Upper lobe of left lung (tissue), 6 donors: ENCODE data around the gene DAGLB. TPM values are rescaled to one million over a fixed set of nuclear protein-coding genes. Genes with fewer than 3 reads are reported as not detected.
"Not testable (repeated sequence)": the region's sequence is repeated elsewhere in the genome, so short reads cannot be mapped to it uniquely, and the experiment has no call there.

Experiments used
- ATAC-seq, 2 donors: fragments of 200-7000 bp; cut with Tn5 transposase; one replicate each; pipeline ENCODE4 v1.9.1; 2022; ENCODE audit warnings: mild to moderate bottlenecking in 2 of 2, moderate library complexity in 2 of 2; ENCODE audit not compliant: low FRiP score in 2 of 2
- DNase-seq, 2 donors: peaks; one replicate each; pipeline ENCODE4 v3.0.0-alpha.2; 2019 to 2020
- H3K27ac ChIP-seq, 4 donors: fragments of 200-600 bp; sonication (generic); one replicate each; pipeline ENCODE4 v1.5.1; 2016 to 2019
- H3K27me3 ChIP-seq, 4 donors: fragments of 200-600 bp; sonication (generic); one replicate each; pipeline ENCODE4 v1.5.1; 2017 to 2019
- H3K36me3 ChIP-seq, 4 donors: fragments of 200-600 bp; sonication (generic); one replicate each; pipeline ENCODE4 v1.5.1; 2016 to 2019
- H3K4me1 ChIP-seq, 4 donors: fragments of 200-600 bp; sonication (generic); one replicate each; pipeline ENCODE4 v1.5.1; 2018 to 2019
- H3K4me3 ChIP-seq, 4 donors: fragments of 200-600 bp; sonication (generic); one replicate each; pipeline ENCODE4 v1.5.1; 2017 to 2019; ENCODE audit warnings: mild to moderate bottlenecking in 2 of 4, moderate library complexity in 1 of 4
- H3K9me3 ChIP-seq, 4 donors: fragments of 200-600 bp; sonication (generic); one replicate each; pipeline ENCODE4 v1.5.1; 2018 to 2019
- EP300 ChIP-seq, 4 donors: sonication (generic); formaldehyde crosslinking; IDR thresholded peaks; one replicate each; pipeline ENCODE4 v1.5.1; 2017; ENCODE audit warnings: antibody characterized with exemption in 4 of 4, control low read depth in 2 of 4
- POLR2A ChIP-seq, 4 donors: fragments of 450-650 bp; IDR thresholded peaks; one replicate each; pipeline ENCODE4 v1.5.1; 2016 to 2017; ENCODE audit warnings: antibody characterized with exemption in 4 of 4, mild to moderate bottlenecking in 2 of 4
- POLR2AphosphoS5 ChIP-seq, 2 donors: sonication (generic); formaldehyde crosslinking; IDR thresholded peaks; one replicate each; pipeline ENCODE4 v1.5.1; 2017; ENCODE audit warnings: antibody characterized with exemption in 2 of 2
- WGBS, 2 donors: methylation state at CpG; one replicate each; pipeline ENCODE4 v1.1.5; 2017 to 2018; 5-methylcytosine and 5-hydroxymethylcytosine counted together
- total RNA-seq, 6 donors: library from RNA; depleted of rRNA in 4 of 6; stranded (reverse); fragments of >200 nt in 4 of 6; gene quantifications; one replicate each; pipeline versions ENCODE4 v1.1.0 to v1.2.1, GENCODE V29; 2016 to 2021
- TF ChIP-seq, protein P1 (sequence below), 6 experiments: fragments of 450-650 bp in 4 of 6; fragments of 200-600 bp in 2 of 6; sonication (generic) in 2 of 6; IDR thresholded peaks; one replicate each; pipeline ENCODE4 v1.5.1; 2016 to 2019; ENCODE audit warnings: antibody characterized with exemption in 6 of 6
- donor health status: DM: no; HTN: no; CAD: no; lungs with moderate emphysema.
- donor health status: DM: no; HTN: yes; CAD: no; lungs with severe emphysema.

Gene DAGLB
- total RNA-seq, 6 donors from 2014 or later, result 26.6 to 53.8 (median 36.7) TPM

DNA sequence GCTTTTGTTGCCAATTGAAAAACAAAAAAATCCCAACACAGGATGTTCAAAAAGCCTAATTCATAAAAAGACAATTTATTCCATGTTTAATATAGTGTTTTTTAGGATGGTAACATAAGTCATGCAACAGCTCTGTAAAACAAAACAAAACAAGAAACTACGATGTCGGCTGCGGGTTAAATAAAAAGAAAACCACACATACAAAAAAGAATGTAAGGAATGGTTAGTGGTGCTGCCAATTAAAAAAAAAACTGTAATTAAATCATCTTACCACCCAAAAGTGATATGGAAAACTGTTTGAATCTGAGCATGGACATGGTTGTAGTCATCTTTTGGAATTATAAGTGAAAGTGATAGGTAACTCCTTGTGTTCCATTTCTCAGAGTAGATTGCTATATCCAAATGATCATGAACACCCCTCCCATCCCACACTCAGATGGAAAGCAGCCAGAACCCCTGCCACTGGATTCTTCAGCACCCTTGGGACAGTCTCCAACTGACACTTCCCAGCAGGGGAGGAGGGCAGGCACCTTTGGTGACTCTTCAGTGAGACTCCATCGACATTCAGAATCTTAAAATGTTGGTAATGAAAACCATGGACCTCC, 14.3 kb upstream of the DAGLB start:
- no peaks in the 10 kb centered on the region for H3K9me3 ChIP-seq
- H3K4me1 ChIP-seq, result no peaks in the 10 kb centered on the region
- ATAC-seq (no peak), DNase-seq (no peak)
- H3K36me3 ChIP-seq, result peaks cover 14 to 64% (median 46%) of the 10 kb centered on the region in 4 donors
- no peak overlapping the region for H3K4me3 ChIP-seq
- no peaks in the 10 kb centered on the region for H3K27me3 ChIP-seq
- H3K27ac ChIP-seq, result no peak overlapping the region
- TF ChIP-seq POLR2AphosphoS5 (IDR thresholded peaks at IDR 0.05) (no peak), EP300 (IDR thresholded peaks at IDR 0.05) (no peak), POLR2A (IDR thresholded peaks at IDR 0.05) (no peak)
- TF ChIP-seq, protein P1, sequence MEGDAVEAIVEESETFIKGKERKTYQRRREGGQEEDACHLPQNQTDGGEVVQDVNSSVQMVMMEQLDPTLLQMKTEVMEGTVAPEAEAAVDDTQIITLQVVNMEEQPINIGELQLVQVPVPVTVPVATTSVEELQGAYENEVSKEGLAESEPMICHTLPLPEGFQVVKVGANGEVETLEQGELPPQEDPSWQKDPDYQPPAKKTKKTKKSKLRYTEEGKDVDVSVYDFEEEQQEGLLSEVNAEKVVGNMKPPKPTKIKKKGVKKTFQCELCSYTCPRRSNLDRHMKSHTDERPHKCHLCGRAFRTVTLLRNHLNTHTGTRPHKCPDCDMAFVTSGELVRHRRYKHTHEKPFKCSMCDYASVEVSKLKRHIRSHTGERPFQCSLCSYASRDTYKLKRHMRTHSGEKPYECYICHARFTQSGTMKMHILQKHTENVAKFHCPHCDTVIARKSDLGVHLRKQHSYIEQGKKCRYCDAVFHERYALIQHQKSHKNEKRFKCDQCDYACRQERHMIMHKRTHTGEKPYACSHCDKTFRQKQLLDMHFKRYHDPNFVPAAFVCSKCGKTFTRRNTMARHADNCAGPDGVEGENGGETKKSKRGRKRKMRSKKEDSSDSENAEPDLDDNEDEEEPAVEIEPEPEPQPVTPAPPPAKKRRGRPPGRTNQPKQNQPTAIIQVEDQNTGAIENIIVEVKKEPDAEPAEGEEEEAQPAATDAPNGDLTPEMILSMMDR (IDR thresholded peaks at IDR 0.05), result no peak
- WGBS, 2 donors, result 82 to 97% methylated on average over 4 of the region's 4 CpGs

- no peak overlapping the region for H3K27ac ChIP-seq
- H3K27me3 ChIP-seq, result no peaks in the 10 kb centered on the region
- no peaks in the 10 kb centered on the region for H3K9me3 ChIP-seq
- no peak overlapping the region for H3K4me3 ChIP-seq
- ATAC-seq, result no peak
- DNase-seq, result no peak
- H3K4me1 ChIP-seq, result no peaks in the 10 kb centered on the region
- no peak for TF ChIP-seq EP300 (IDR thresholded peaks at IDR 0.05)
- no peak for TF ChIP-seq POLR2A (IDR thresholded peaks at IDR 0.05)
- TF ChIP-seq, protein P1 (IDR thresholded peaks at IDR 0.05), result no peak
- no peak for TF ChIP-seq POLR2AphosphoS5 (IDR thresholded peaks at IDR 0.05)
- H3K36me3 ChIP-seq, result peaks cover 14 to 54% (median 37%) of the 10 kb centered on the region in 4 donors
- WGBS, 2 donors, result 89 to 95% methylated on average over 10 to 11 of the region's 11 CpGs
These were observed 13.3 kb upstream of the DAGLB start for GRCh38 chr7:6460990-6461584.

GRCh38 chr7:6460303-6460702, 12.5 kb upstream of the DAGLB start:
- Histone ChIP-seq H3K27ac (no peak overlapping the region), H3K4me1 (no peaks in the 10 kb centered on the region), H3K9me3 (no peaks in the 10 kb centered on the region), H3K27me3 (no peaks in the 10 kb centered on the region), H3K36me3 (peaks cover 7 to 46% (median 29%) of the 10 kb centered on the region in 4 donors), H3K4me3 (no peak overlapping the region)
- DNase-seq (no peak), ATAC-seq (no peak)
- TF ChIP-seq EP300 (IDR thresholded peaks at IDR 0.05) (no peak), POLR2AphosphoS5 (IDR thresholded peaks at IDR 0.05) (no peak)
- 74 to 86% methylated on average over 6 of the region's 6 CpGs for WGBS, 2 donors

GRCh38 chr7:6458676-6459075, 10.9 kb upstream of the DAGLB start:
- DNase-seq, result not testable (repeated sequence)
- WGBS, 2 donors, result 90 to 96% methylated on average over 3 of the region's 3 CpGs

DNA sequence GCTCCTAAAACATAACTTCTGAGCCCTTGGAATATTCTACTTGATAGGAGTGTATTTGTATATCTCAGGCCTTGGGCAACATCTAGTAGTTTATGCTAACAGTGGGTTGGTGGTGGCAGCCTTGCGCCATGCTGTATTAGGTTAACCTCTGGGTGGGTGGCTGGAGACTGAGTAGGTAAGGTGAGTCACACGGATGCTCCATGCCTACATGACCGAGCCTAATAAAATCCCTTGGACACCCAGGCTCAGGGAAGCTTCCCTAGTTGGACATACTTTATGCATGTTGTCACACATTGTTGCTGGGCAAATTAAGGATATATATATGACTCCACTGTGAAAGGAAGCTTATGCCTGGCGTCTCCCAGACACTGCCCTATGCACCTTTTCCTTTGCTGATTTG, 6.0 kb upstream of the DAGLB start:
- Histone ChIP-seq H3K27me3 (no peaks in the 10 kb centered on the region), H3K9me3 (no peaks in the 10 kb centered on the region), H3K4me1 (peaks cover 0 to 2% (median under 1%) of the 10 kb centered on the region in 4 donors), H3K36me3 (no peaks in the 10 kb centered on the region), H3K4me3 (no peak overlapping the region), H3K27ac (no peak overlapping the region)
- no peak for TF ChIP-seq EP300 (IDR thresholded peaks at IDR 0.05)
- TF ChIP-seq, protein P1 (IDR thresholded peaks at IDR 0.05), result no peak
- TF ChIP-seq POLR2A (IDR thresholded peaks at IDR 0.05), result no peak
- no peak for TF ChIP-seq POLR2AphosphoS5 (IDR thresholded peaks at IDR 0.05)
- ATAC-seq (no peak), DNase-seq (no peak)
- WGBS, 2 donors, result 58 to 93% methylated on average over 2 to 4 of the region's 4 CpGs

More at GRCh38 chr7:6458676-6459075, 10.9 kb upstream of the DAGLB start:
- H3K27ac ChIP-seq, H3K4me1 ChIP-seq, H3K27me3 ChIP-seq, H3K4me3 ChIP-seq, ATAC-seq, H3K9me3 ChIP-seq: not testable (repeated sequence)
- H3K36me3 ChIP-seq, result peaks cover 7 to 32% (median 23%) of the 10 kb centered on the region in 4 donors
